Liver (tissue), 9 donors: ENCODE measurements around the gene CA10. TPM values are rescaled to one million over a fixed set of nuclear protein-coding genes. Genes with fewer than 3 reads are reported as not detected.

Experiments
- DNase-seq: peaks from one replicate; pipeline ENCODE4 v3.0.0-alpha.2; 2017; ENCODE audit warnings: low spot score
- H3K27ac ChIP-seq, 2 donors: one replicate each; pipeline ENCODE4 v1.7.0; 2013; ENCODE audit warnings: inconsistent platforms in 2 of 2, low read length in 2 of 2, control low read depth in 1 of 2, low read depth in 1 of 2, mild to moderate bottlenecking in 1 of 2
- H3K27me3 ChIP-seq, 4 donors: one replicate each; pipeline versions ENCODE4 v1.6.1 to v1.7.0; 2013; ENCODE audit warnings: low read length in 3 of 4, inconsistent platforms in 1 of 4, mild to moderate bottlenecking in 1 of 4, moderate library complexity in 1 of 4; ENCODE audit not compliant: control insufficient read depth in 4 of 4, insufficient read depth in 4 of 4
- H3K36me3 ChIP-seq, 4 donors: one replicate each; pipeline versions ENCODE4 v1.6.1 to v1.7.0; 2013; ENCODE audit warnings: low read length in 3 of 4, mild to moderate bottlenecking in 3 of 4, low read depth in 1 of 4, moderate library complexity in 1 of 4; ENCODE audit not compliant: control insufficient read depth in 4 of 4, insufficient read depth in 3 of 4
- H3K4me1 ChIP-seq, 4 donors: one replicate each; pipeline versions ENCODE4 v1.6.1 to v1.7.0; 2013; ENCODE audit warnings: low read length in 3 of 4, mild to moderate bottlenecking in 3 of 4, moderate library complexity in 1 of 4; ENCODE audit not compliant: control insufficient read depth in 4 of 4, insufficient read depth in 4 of 4
- H3K4me3 ChIP-seq, 3 donors: one replicate each; pipeline versions ENCODE4 v1.6.1 to v1.7.0; 2013; ENCODE audit warnings: low read length in 3 of 3, control low read depth in 1 of 3, low read depth in 1 of 3, mild to moderate bottlenecking in 1 of 3
- H3K9ac ChIP-seq, 2 donors: one replicate each; pipeline ENCODE4 v1.7.0; 2013; ENCODE audit warnings: low read length in 2 of 2, mild to moderate bottlenecking in 2 of 2, moderate library complexity in 2 of 2, control low read depth in 1 of 2, low read depth in 1 of 2
- H3K9me3 ChIP-seq, 4 donors: one replicate each; pipeline versions ENCODE4 v1.6.1 to v1.7.0; 2013; ENCODE audit warnings: low read length in 3 of 4; ENCODE audit not compliant: control insufficient read depth in 4 of 4
- EGR1 ChIP-seq, 2 donors: IDR thresholded peaks; 2 replicates each; pipeline ENCODE4 v1.6.1; 2016 to 2018; ENCODE audit warnings: antibody characterized with exemption in 2 of 2, low read depth in 2 of 2
- FOXA1 ChIP-seq: IDR thresholded peaks from 2 replicates; pipeline ENCODE4 v1.6.1; 2016; ENCODE audit warnings: antibody characterized with exemption
- FOXA2 ChIP-seq: IDR thresholded peaks from 2 replicates; pipeline ENCODE4 v1.6.1; 2016; ENCODE audit warnings: antibody characterized with exemption
- GABPA ChIP-seq, 2 donors: IDR thresholded peaks in 1 of 2; conservative IDR thresholded peaks in 1 of 2; 2 replicates each; pipeline ENCODE4 v1.6.1; 2016; ENCODE audit warnings: antibody characterized with exemption in 2 of 2, mild to moderate bottlenecking in 1 of 2, moderate library complexity in 1 of 2
- HNF4A ChIP-seq, 2 donors: conservative IDR thresholded peaks; 2 replicates each; pipeline ENCODE4 v1.6.1; 2016; ENCODE audit warnings: antibody characterized with exemption in 2 of 2, mild to moderate bottlenecking in 2 of 2
- HNF4G ChIP-seq: IDR thresholded peaks from 2 replicates; pipeline ENCODE4 v1.6.1; 2016; ENCODE audit warnings: antibody characterized with exemption
- JUND ChIP-seq, 2 donors: IDR thresholded peaks; 2 replicates each; pipeline ENCODE4 v1.6.1; 2016; ENCODE audit warnings: antibody characterized with exemption in 2 of 2
- NR2F2 ChIP-seq: IDR thresholded peaks from 2 replicates; pipeline ENCODE4 v1.6.1; 2016; ENCODE audit warnings: antibody characterized with exemption
- RAD21 ChIP-seq, 2 donors: IDR thresholded peaks; 2 replicates each; pipeline ENCODE4 v1.6.1; 2016; ENCODE audit warnings: antibody characterized with exemption in 2 of 2, mild to moderate bottlenecking in 2 of 2
- RXRA ChIP-seq, 2 donors: IDR thresholded peaks; 2 replicates each; pipeline ENCODE4 v1.6.1; 2017 to 2018; ENCODE audit warnings: antibody characterized with exemption in 2 of 2, mild to moderate bottlenecking in 1 of 2
- SP1 ChIP-seq: IDR thresholded peaks from 2 replicates; pipeline ENCODE4 v1.6.1; 2018; ENCODE audit warnings: antibody characterized with exemption, mild to moderate bottlenecking
- TAF1 ChIP-seq: conservative IDR thresholded peaks from 2 replicates; pipeline ENCODE4 v1.6.1; 2016; ENCODE audit warnings: antibody characterized with exemption, mild to moderate bottlenecking
- YY1 ChIP-seq: IDR thresholded peaks from 2 replicates; pipeline ENCODE4 v1.6.1; 2016; ENCODE audit warnings: antibody characterized with exemption, mild to moderate bottlenecking
- WGBS: extraction: QIAGEN DNeasy Blood & Tissue Kit; methylation state at CpG from one replicate; pipeline ENCODE4 v1.1.7; 2013; 5-methylcytosine and 5-hydroxymethylcytosine counted together
- polyA plus RNA-seq, 2 donors: library from polyadenylated mRNA; stranded (reverse) in 1 of 2; unstranded in 1 of 2; fragments of 200-250 nt in 1 of 2; fragments of >200 nt in 1 of 2; fragmentation: Nextera tagmentation in 1 of 2; extraction: Ambion mirVana in 1 of 2; gene quantifications; one replicate each; pipeline versions ENCODE4 v1.2.1 to v1.2.3, GENCODE V29; 2013 to 2015
- total RNA-seq, 2 donors: library from RNA; depleted of rRNA; stranded (reverse); fragments of >200 nt; gene quantifications; one replicate each; pipeline ENCODE4 v1.2.3, GENCODE V29; 2014
- TF ChIP-seq, protein P1 (sequence below): IDR thresholded peaks from 2 replicates; pipeline ENCODE4 v1.6.1; 2016; ENCODE audit warnings: antibody characterized with exemption
- TF ChIP-seq, protein P2 (sequence below): IDR thresholded peaks from 2 replicates; pipeline ENCODE4 v1.6.1; 2016; ENCODE audit warnings: antibody characterized with exemption
- TF ChIP-seq, protein P3 (sequence below): IDR thresholded peaks from 2 replicates; pipeline ENCODE4 v1.6.1; 2016; ENCODE audit warnings: antibody characterized with exemption
- TF ChIP-seq, protein P4 (sequence below): IDR thresholded peaks from 2 replicates; pipeline ENCODE4 v1.6.1; 2016; ENCODE audit warnings: antibody characterized with exemption, mild to moderate bottlenecking
- TF ChIP-seq, protein P5 (sequence below): fragments of 150-350 bp; IDR thresholded peaks from 2 replicates; pipeline ENCODE4 v1.5.1; 2017; ENCODE audit warnings: improper control_type of control experiment, low read depth, low read length; ENCODE audit not compliant: missing input control
- donor health status: healthy.
- donor health status: healthy.
- donor health status: healthy.
- donor health status: healthy.
- donor health status: healthy.

The CA10 gene
- total and polyA plus RNA-seq, 4 donors, result 0.05 TPM; not detected in 3

DNA sequence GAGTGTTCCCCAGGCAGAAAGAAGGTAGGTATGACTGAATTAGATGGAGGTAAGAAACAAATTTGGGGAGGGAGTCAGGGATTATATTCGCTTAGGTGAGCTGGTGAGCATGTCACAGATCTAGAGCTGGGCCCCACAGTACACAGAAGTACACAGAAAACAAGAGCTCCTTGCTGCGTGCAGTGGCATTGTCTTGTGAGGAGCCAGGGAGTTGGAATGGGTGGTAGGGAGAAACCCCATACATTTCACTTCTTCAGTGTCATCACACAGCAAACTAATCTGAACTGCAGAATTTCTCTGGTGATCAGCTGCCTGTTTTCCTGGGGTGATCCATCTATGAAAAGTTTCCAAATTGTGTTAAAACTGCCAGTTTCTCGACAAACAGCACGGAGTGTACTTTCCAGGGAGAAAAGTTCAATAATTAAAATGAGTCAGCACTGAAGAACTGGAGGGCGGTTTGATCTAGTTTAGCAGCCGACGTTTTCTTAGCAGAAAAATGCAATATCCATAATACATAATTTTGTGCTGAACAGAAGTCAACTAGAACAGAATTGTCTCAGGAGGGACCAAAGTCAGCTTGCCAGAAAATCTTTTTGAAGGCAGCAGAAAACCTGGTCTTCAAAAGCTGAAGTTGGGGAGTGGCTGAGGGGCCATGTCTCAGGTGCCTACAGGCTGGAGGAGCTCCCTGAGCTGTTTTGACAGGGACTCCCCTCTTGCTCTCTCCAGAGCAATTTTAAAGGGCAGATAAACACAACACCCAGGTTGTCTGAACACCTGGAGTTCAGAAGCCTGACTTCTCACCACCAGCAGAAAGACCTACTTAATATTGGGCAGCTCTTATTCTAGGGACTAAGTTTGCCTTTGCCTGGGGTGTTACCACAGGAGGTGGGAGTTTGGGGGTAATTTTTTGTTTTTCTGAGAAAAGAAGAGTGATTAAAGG, 448.6 kb downstream of the CA10 start:
- TF ChIP-seq EGR1 (IDR thresholded peaks at IDR 0.05; ENCODE audit: low read depth in 2 of 2) (no peak), GABPA (IDR thresholded peaks at IDR 0.05 in 1 of 2, conservative IDR thresholded peaks at IDR 0.05 in 1 of 2) (no peak), NR2F2 (no peak), RXRA (IDR thresholded peaks at IDR 0.05) (peak in 1 of 2 donors; percentile 75), RAD21 (IDR thresholded peaks at IDR 0.05) (no peak), HNF4A (conservative IDR thresholded peaks at IDR 0.05) (peak in 1 of 2 donors; percentile 73), YY1 (peak; percentile 39), JUND (IDR thresholded peaks at IDR 0.05) (peak in 1 of 2 donors; percentile 86), FOXA1 (no peak), FOXA2 (no peak), SP1 (no peak), TAF1 (no peak), HNF4G (no peak)
- TF ChIP-seq, protein P1, sequence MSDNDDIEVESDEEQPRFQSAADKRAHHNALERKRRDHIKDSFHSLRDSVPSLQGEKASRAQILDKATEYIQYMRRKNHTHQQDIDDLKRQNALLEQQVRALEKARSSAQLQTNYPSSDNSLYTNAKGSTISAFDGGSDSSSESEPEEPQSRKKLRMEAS, result peak; percentile 17
- TF ChIP-seq, protein P2, sequence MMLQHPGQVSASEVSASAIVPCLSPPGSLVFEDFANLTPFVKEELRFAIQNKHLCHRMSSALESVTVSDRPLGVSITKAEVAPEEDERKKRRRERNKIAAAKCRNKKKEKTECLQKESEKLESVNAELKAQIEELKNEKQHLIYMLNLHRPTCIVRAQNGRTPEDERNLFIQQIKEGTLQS, result no peak
- TF ChIP-seq, protein P3, sequence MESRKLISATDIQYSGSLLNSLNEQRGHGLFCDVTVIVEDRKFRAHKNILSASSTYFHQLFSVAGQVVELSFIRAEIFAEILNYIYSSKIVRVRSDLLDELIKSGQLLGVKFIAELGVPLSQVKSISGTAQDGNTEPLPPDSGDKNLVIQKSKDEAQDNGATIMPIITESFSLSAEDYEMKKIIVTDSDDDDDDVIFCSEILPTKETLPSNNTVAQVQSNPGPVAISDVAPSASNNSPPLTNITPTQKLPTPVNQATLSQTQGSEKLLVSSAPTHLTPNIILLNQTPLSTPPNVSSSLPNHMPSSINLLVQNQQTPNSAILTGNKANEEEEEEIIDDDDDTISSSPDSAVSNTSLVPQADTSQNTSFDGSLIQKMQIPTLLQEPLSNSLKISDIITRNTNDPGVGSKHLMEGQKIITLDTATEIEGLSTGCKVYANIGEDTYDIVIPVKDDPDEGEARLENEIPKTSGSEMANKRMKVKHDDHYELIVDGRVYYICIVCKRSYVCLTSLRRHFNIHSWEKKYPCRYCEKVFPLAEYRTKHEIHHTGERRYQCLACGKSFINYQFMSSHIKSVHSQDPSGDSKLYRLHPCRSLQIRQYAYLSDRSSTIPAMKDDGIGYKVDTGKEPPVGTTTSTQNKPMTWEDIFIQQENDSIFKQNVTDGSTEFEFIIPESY, result no peak
- TF ChIP-seq, protein P4, sequence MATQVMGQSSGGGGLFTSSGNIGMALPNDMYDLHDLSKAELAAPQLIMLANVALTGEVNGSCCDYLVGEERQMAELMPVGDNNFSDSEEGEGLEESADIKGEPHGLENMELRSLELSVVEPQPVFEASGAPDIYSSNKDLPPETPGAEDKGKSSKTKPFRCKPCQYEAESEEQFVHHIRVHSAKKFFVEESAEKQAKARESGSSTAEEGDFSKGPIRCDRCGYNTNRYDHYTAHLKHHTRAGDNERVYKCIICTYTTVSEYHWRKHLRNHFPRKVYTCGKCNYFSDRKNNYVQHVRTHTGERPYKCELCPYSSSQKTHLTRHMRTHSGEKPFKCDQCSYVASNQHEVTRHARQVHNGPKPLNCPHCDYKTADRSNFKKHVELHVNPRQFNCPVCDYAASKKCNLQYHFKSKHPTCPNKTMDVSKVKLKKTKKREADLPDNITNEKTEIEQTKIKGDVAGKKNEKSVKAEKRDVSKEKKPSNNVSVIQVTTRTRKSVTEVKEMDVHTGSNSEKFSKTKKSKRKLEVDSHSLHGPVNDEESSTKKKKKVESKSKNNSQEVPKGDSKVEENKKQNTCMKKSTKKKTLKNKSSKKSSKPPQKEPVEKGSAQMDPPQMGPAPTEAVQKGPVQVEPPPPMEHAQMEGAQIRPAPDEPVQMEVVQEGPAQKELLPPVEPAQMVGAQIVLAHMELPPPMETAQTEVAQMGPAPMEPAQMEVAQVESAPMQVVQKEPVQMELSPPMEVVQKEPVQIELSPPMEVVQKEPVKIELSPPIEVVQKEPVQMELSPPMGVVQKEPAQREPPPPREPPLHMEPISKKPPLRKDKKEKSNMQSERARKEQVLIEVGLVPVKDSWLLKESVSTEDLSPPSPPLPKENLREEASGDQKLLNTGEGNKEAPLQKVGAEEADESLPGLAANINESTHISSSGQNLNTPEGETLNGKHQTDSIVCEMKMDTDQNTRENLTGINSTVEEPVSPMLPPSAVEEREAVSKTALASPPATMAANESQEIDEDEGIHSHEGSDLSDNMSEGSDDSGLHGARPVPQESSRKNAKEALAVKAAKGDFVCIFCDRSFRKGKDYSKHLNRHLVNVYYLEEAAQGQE, result peak; percentile 52
- TF ChIP-seq, protein P5, sequence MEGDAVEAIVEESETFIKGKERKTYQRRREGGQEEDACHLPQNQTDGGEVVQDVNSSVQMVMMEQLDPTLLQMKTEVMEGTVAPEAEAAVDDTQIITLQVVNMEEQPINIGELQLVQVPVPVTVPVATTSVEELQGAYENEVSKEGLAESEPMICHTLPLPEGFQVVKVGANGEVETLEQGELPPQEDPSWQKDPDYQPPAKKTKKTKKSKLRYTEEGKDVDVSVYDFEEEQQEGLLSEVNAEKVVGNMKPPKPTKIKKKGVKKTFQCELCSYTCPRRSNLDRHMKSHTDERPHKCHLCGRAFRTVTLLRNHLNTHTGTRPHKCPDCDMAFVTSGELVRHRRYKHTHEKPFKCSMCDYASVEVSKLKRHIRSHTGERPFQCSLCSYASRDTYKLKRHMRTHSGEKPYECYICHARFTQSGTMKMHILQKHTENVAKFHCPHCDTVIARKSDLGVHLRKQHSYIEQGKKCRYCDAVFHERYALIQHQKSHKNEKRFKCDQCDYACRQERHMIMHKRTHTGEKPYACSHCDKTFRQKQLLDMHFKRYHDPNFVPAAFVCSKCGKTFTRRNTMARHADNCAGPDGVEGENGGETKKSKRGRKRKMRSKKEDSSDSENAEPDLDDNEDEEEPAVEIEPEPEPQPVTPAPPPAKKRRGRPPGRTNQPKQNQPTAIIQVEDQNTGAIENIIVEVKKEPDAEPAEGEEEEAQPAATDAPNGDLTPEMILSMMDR, result no peak
- WGBS, result 47% methylated on average over 7 of the region's 7 CpGs
- no peaks in the 10 kb centered on the region for H3K27me3 ChIP-seq

More for the DNA sequence above, 448.6 kb downstream of the CA10 start:
- Histone ChIP-seq H3K4me1 (peaks cover 5 to 15% (median 10%) of the 10 kb centered on the region in 4 donors), H3K9me3 (no peaks in the 10 kb centered on the region), H3K9ac (no peak overlapping the region), H3K27ac (no peak overlapping the region), H3K36me3 (no peaks in the 10 kb centered on the region), H3K4me3 (no peak overlapping the region)
- DNase-seq, result no peak
